K562 (cell line): Measurements from ENCODE around the gene SYVN1. TPM values are rescaled to one million over a fixed set of nuclear protein-coding genes. Genes with fewer than 3 reads are reported as not detected.

Experiments used
- ARID3A ChIP-seq: IDR thresholded peaks from 2 replicates; pipeline ENCODE4 v1.6.1; 2012; ENCODE audit warnings: low read depth, low read length, improper control_type of control experiment, borderline replicate concordance
- BRD9 ChIP-seq: fragments of 450-650 bp; IDR thresholded peaks from 2 replicates; pipeline ENCODE4 v1.6.1; 2018; ENCODE audit warnings: low read depth; ENCODE audit not compliant: partially characterized antibody
- E2F3 ChIP-seq: fragments of 250-450 bp; sonication (Bioruptor Pico); IDR thresholded peaks from 2 replicates; pipeline ENCODE4 v1.4.0; 2020; ENCODE audit warnings: mild to moderate bottlenecking
- ETS1 ChIP-seq: conservative IDR thresholded peaks from 2 replicates; pipeline ENCODE4 v1.6.1; 2011; ENCODE audit warnings: low read depth, mild to moderate bottlenecking, low read length; ENCODE audit not compliant: control insufficient read depth
- GATA2 ChIP-seq: sonication (generic); formaldehyde crosslinking; IDR thresholded peaks from 2 replicates; pipeline ENCODE4 v1.4.0; 2020; ENCODE audit warnings: mild to moderate bottlenecking, missing genetic modification reagents
- GATAD2B ChIP-seq: fragments of 450-650 bp; IDR thresholded peaks from 2 replicates; pipeline ENCODE4 v1.6.1; 2017; ENCODE audit warnings: mild to moderate bottlenecking, borderline replicate concordance
- KLF1 ChIP-seq: fragments of 450-650 bp; IDR thresholded peaks from 2 replicates; pipeline ENCODE4 v1.6.1; 2016; ENCODE audit warnings: missing genetic modification characterization, missing compliant biosample characterization
- L3MBTL2 ChIP-seq: fragments of 450-650 bp; IDR thresholded peaks from 2 replicates; pipeline ENCODE4 v1.6.1; 2016; ENCODE audit warnings: mild to moderate bottlenecking, moderate library complexity
- NR2C1 ChIP-seq, 2 experiments: fragments of 450-650 bp; IDR thresholded peaks; 2 replicates each; pipeline ENCODE4 v1.6.1; 2017; ENCODE audit warnings: mild to moderate bottlenecking in 2 of 2, antibody characterized with exemption in 1 of 2, inconsistent platforms in 1 of 2, missing compliant biosample characterization in 1 of 2, missing genetic modification characterization in 1 of 2
- POLR2G ChIP-seq: fragments of 200-400 bp; formaldehyde crosslinking; IDR thresholded peaks from 2 replicates; pipeline ENCODE4 v1.6.1; 2017; ENCODE audit warnings: low read depth, mild to moderate bottlenecking, antibody characterized with exemption, low read length, moderate library complexity
- PRMT5 ChIP-seq: sonication (generic); formaldehyde crosslinking; IDR thresholded peaks from 2 replicates; pipeline ENCODE4 v1.5.0; 2020; ENCODE audit warnings: missing genetic modification reagents
- RBBP5 ChIP-seq: fragments of 200-600 bp; sonication (generic); IDR thresholded peaks from 2 replicates; pipeline ENCODE4 v1.6.1; 2012; ENCODE audit warnings: borderline replicate concordance, mild to moderate bottlenecking, low read length, control low read depth, inconsistent platforms; ENCODE audit not compliant: insufficient read depth, poor library complexity, severe bottlenecking
- SIRT6 ChIP-seq: IDR thresholded peaks from one replicate; pipeline ENCODE4 v1.6.1; 2012; ENCODE audit warnings: low read depth, mild to moderate bottlenecking, control low read depth, inconsistent platforms, low read length, moderate library complexity
- SMAD1 ChIP-seq: fragments of 150-350 bp; IDR thresholded peaks from 2 replicates; pipeline ENCODE4 v1.6.1; 2014; ENCODE audit warnings: low read length, low read depth; ENCODE audit not compliant: partially characterized antibody
- SNRNP70 ChIP-seq: fragments of 200-400 bp; formaldehyde crosslinking; optimal IDR thresholded peaks from 2 replicates; pipeline ENCODE3; 2017; ENCODE audit warnings: low read depth, low read length
- TAF7 ChIP-seq: fragments of 450-650 bp; IDR thresholded peaks from 2 replicates; pipeline ENCODE4 v1.6.1; 2016; ENCODE audit warnings: missing genetic modification characterization, missing compliant biosample characterization
- TCF7 ChIP-seq: sonication (generic); IDR thresholded peaks from 2 replicates; pipeline ENCODE4 v1.6.1; 2016; ENCODE audit warnings: antibody characterized with exemption, borderline replicate concordance
- TRIM28 ChIP-seq: fragments of 450-650 bp; IDR thresholded peaks from 2 replicates; pipeline ENCODE4 v1.6.1; 2017
- ZBTB5 ChIP-seq: fragments of 450-650 bp; IDR thresholded peaks from 2 replicates; pipeline ENCODE4 v1.6.1; 2017; ENCODE audit warnings: antibody characterized with exemption
- ZNF224 ChIP-seq: sonication (generic); formaldehyde crosslinking; IDR thresholded peaks from 2 replicates; pipeline ENCODE4 v1.8.0; 2022; ENCODE audit warnings: mild to moderate bottlenecking, missing genetic modification reagents
- ZNF717 ChIP-seq: fragments of 250-450 bp; sonication (Bioruptor Pico); IDR thresholded peaks from 2 replicates; pipeline ENCODE4 v1.5.0; 2021
- polyA plus RNA-seq, 8 experiments: library from polyadenylated mRNA; depleted of rRNA in 4 of 8; stranded (reverse) in 5 of 8; unstranded in 3 of 8; fragments of >200 nt; fragmentation: Nextera tagmentation in 2 of 8; fragmentation: Illumina TruSeq in 1 of 8; extraction: Ambion mirVana in 2 of 8; extraction: Trizol in 1 of 8; gene quantifications; 2 replicates each; pipeline versions ENCODE4 v1.2.1 to v1.2.3, GENCODE V29; 2011 to 2014; ENCODE audit warnings: inconsistent platforms in 1 of 8, missing spikeins in 1 of 8
- total RNA-seq, 7 experiments: library from RNA; depleted of rRNA in 6 of 7; stranded (reverse); fragments of >200 nt in 6 of 7; fragmentation: Illumina TruSeq in 2 of 7; extraction: Trizol in 2 of 7; gene quantifications; 2 replicates each; pipeline versions ENCODE4 v1.2.1 to v1.2.3, GENCODE V29; 2011 to 2021; ENCODE audit warnings: low replicate concordance in 1 of 7

Gene SYVN1
- total and polyA plus RNA-seq, 9 of the 15 experiments (the other 6 are each of a cell fraction or from before 2014, with no cell fraction given), result 0.41 to 47.4 (median 9.9) TPM

GRCh38 chr11:65134240-65134951 lies at the start of gene SYVN1 (continued):
- TF ChIP-seq TCF7 (0 out of 2 replicates have a peak, but pooled peaks have one; percentile 3), E2F3 (CRISPR knock-in tag) (0 out of 2 replicates have a peak, but pooled peaks have one; percentile 24), SMAD1 (no peak), RBBP5 (peak; percentile 87), POLR2G (peak; percentile 96), NR2C1 (IDR thresholded peaks at IDR 0.05) (peak; percentile 88), NR2C1 (tag; IDR thresholded peaks at IDR 0.05) (peak; percentile 84), SIRT6 (no peak), GATAD2B (0 out of 2 replicates have a peak, but pooled peaks have one; percentile 39), PRMT5 (CRISPR knock-in tag) (0 out of 2 replicates have a peak, but pooled peaks have one; percentile 9), BRD9 (peak; percentile 57), TAF7 (tag) (0 out of 2 replicates have a peak, but pooled peaks have one; percentile 55), ETS1 (peak; percentile 69; the same call in 1 of the 2 replicates), KLF1 (tag) (peak; percentile 78; the same call in 1 of the 2 replicates), GATA2 (no peak), SNRNP70 (no peak), TRIM28 (peak; percentile 51; the same call in 1 of the 2 replicates), ZNF224 (CRISPR knock-in tag) (0 out of 2 replicates have a peak, but pooled peaks have one; percentile 11), ARID3A (0 out of 2 replicates have a peak, but pooled peaks have one; percentile 9), ZBTB5 (no peak), ZNF717 (CRISPR knock-in tag) (peak; percentile 80; the same call in 1 of the 2 replicates), L3MBTL2 (peak; percentile 11)
